Lower leg skin (tissue), 3 donors: Measurements from ENCODE around the gene GNAL.

Experiments used
- CTCF ChIP-seq, 3 donors: fragments of 450-650 bp; IDR thresholded peaks; one replicate each; pipeline ENCODE4 v1.5.1; 2016; ENCODE audit warnings: antibody characterized with exemption in 3 of 3, mild to moderate bottlenecking in 3 of 3, moderate library complexity in 2 of 3
- POLR2A ChIP-seq, 2 donors: fragments of 450-650 bp; IDR thresholded peaks; one replicate each; pipeline ENCODE4 v1.6.1; 2016 to 2017; ENCODE audit warnings: antibody characterized with exemption in 2 of 2, mild to moderate bottlenecking in 1 of 2, moderate library complexity in 1 of 2

DNA sequence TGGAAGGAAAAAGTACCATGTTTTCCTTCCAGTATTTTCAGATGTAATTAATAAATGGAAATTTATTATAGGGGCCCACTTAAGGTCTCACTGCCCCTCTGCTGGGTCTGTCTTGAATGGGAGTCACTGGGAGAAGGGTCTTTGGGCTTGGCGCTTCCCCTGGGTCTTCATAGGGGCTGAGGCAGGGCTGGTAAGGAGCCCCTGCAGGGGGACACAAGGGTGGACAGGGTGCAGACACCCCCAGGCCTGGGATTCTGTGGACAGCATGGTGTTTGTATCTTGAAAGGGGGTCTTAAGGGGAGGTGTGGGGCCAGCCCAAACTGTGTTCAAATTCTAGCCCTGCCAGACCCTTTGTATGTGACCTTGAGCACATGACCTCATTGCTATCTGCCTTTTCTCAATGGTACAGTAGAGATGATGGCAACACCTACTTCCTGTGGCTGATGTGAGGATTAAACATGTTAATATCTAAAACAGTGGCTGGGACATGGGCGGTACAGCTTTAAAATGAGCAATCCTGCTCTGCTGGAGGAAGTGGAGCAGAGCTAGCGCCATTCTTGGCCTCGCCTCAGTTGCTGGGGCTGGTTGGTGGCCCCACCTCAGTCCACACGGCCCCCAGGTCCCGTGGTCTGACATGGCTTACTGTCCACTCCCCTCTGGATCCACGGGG, 71.6 kb downstream of the GNAL start:
- no peak for TF ChIP-seq CTCF (IDR thresholded peaks at IDR 0.05)
- no peak for TF ChIP-seq POLR2A (IDR thresholded peaks at IDR 0.05)
